SK-N-SH treated with all-trans-retinoic acid at 6 μM for 48 hours (cell line): ENCODE results near the gene HS3ST5.

Experiments used
- ATAC-seq: fragments of 200-7000 bp; cut with Tn5 transposase; 3 replicates; pipeline ENCODE4 v1.9.1; 2020; ENCODE audit warnings: mild to moderate bottlenecking, moderate library complexity
- ARNTL ChIP-seq: fragments of 450-650 bp; formaldehyde crosslinking; IDR thresholded peaks from 2 replicates; pipeline ENCODE4 v1.5.0; 2020; ENCODE audit warnings: low read depth, mild to moderate bottlenecking, moderate library complexity, borderline replicate concordance
- BACH2 ChIP-seq: fragments of 250-450 bp; sonication (Bioruptor Pico); IDR thresholded peaks from 2 replicates; pipeline ENCODE4 v1.9.0; 2021; ENCODE audit warnings: mild to moderate bottlenecking, borderline replicate concordance
- CSDC2 ChIP-seq: fragments of 250-450 bp; sonication (Bioruptor Pico); IDR thresholded peaks from 2 replicates; pipeline ENCODE4 v1.5.0; 2020; ENCODE audit warnings: mild to moderate bottlenecking, moderate library complexity
- ESRRG ChIP-seq: fragments of 250-450 bp; sonication (Bioruptor Pico); IDR thresholded peaks from 2 replicates; pipeline ENCODE4 v1.6.1; 2021; ENCODE audit warnings: mild to moderate bottlenecking
- GLIS3 ChIP-seq: fragments of 250-450 bp; sonication (Bioruptor Pico); IDR thresholded peaks from 2 replicates; pipeline ENCODE4 v1.5.0; 2020; ENCODE audit warnings: mild to moderate bottlenecking, moderate library complexity
- ISL1 ChIP-seq: fragments of 250-450 bp; sonication (Bioruptor Pico); IDR thresholded peaks from 2 replicates; pipeline ENCODE4 v2.1.2; 2022; ENCODE audit warnings: mild to moderate bottlenecking, moderate library complexity
- OSR1 ChIP-seq: fragments of 250-450 bp; sonication (Bioruptor Pico); IDR thresholded peaks from 2 replicates; pipeline ENCODE4 v1.8.0; 2022; ENCODE audit warnings: moderate library complexity, mild to moderate bottlenecking, inconsistent platforms
- PPARA ChIP-seq: fragments of 250-450 bp; sonication (Bioruptor Pico); IDR thresholded peaks from 2 replicates; pipeline ENCODE4 v1.5.0; 2020; ENCODE audit warnings: mild to moderate bottlenecking, borderline replicate concordance
- RARB ChIP-seq: fragments of 250-450 bp; sonication (Bioruptor Pico); IDR thresholded peaks from 2 replicates; pipeline ENCODE4 v1.8.0; 2021; ENCODE audit warnings: mild to moderate bottlenecking, moderate library complexity
- SNAI2 ChIP-seq: fragments of 250-450 bp; sonication (Bioruptor Pico); IDR thresholded peaks from 2 replicates; pipeline ENCODE4 v1.5.0; 2020; ENCODE audit warnings: mild to moderate bottlenecking, moderate library complexity
- TCF4 ChIP-seq: fragments of 250-450 bp; sonication (Bioruptor Pico); IDR thresholded peaks from 2 replicates; pipeline ENCODE4 v1.8.0; 2021; ENCODE audit warnings: mild to moderate bottlenecking, moderate library complexity, borderline replicate concordance
- TOX ChIP-seq: fragments of 250-450 bp; sonication (Bioruptor Pico); IDR thresholded peaks from 2 replicates; pipeline ENCODE4 v1.8.0; 2021; ENCODE audit warnings: mild to moderate bottlenecking, moderate library complexity, borderline replicate concordance
- ZC3H10 ChIP-seq: fragments of 250-450 bp; sonication (Bioruptor Pico); IDR thresholded peaks from 2 replicates; pipeline ENCODE4 v1.5.1; 2021; ENCODE audit warnings: mild to moderate bottlenecking, moderate library complexity
- ZFP3 ChIP-seq: fragments of 250-450 bp; sonication (Bioruptor Pico); IDR thresholded peaks from 2 replicates; pipeline ENCODE4 v1.5.0; 2020; ENCODE audit warnings: mild to moderate bottlenecking, moderate library complexity
- ZFP30 ChIP-seq: fragments of 450-650 bp; formaldehyde crosslinking; IDR thresholded peaks from 2 replicates; pipeline ENCODE4 v1.5.0; 2022; ENCODE audit warnings: mild to moderate bottlenecking, moderate library complexity
- ZNF565 ChIP-seq: fragments of 450-650 bp; formaldehyde crosslinking; conservative IDR thresholded peaks from 2 replicates; pipeline ENCODE4 v1.5.0; 2020; ENCODE audit warnings: low read depth, mild to moderate bottlenecking, moderate library complexity
- ZNF8 ChIP-seq: fragments of 450-650 bp; formaldehyde crosslinking; IDR thresholded peaks from 2 replicates; pipeline ENCODE4 v1.5.0; 2020; ENCODE audit warnings: mild to moderate bottlenecking, moderate library complexity
- TF ChIP-seq, protein P1 (sequence below): fragments of 250-450 bp; sonication (Bioruptor Pico); IDR thresholded peaks from 2 replicates; pipeline ENCODE4 v1.8.0; 2021; ENCODE audit warnings: low read depth, mild to moderate bottlenecking, moderate library complexity, borderline replicate concordance
- TF ChIP-seq, protein P2 (sequence below): fragments of 250-450 bp; sonication (Bioruptor Pico); IDR thresholded peaks from 2 replicates; pipeline ENCODE4 v1.5.1; 2020; ENCODE audit warnings: low read depth, mild to moderate bottlenecking, moderate library complexity
- TF ChIP-seq, protein P3 (sequence below): fragments of 250-450 bp; sonication (Bioruptor Pico); IDR thresholded peaks from 2 replicates; pipeline ENCODE4 v1.5.0; 2020; ENCODE audit warnings: mild to moderate bottlenecking, moderate library complexity
- TF ChIP-seq, protein P4 (sequence below): fragments of 250-450 bp; sonication (Bioruptor Pico); IDR thresholded peaks from 2 replicates; pipeline ENCODE4 v1.5.1; 2021; ENCODE audit warnings: mild to moderate bottlenecking, moderate library complexity

Gene HS3ST5

DNA sequence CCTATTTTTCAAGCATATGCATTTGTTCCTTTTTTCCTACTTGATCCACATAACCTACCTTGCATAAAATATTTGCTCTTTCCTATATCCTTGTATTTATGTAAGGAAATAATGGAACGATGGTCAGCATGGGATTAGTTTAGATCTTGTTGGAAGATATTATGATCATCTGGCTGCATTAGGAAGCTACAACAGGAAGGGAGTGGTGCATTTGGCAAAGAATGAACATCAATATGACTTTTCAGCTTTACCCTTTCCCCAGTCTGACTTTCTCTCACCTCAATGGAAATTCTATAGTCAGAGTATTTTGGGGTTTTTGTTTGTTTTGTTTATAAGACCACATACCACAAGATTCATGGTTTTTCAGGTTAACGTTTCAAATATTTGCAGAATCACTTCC, 66.0 kb downstream of the HS3ST5 start:
- TF ChIP-seq ZFP3, result no peak
- TF ChIP-seq PPARA (CRISPR knock-in tag), result no peak
- ATAC-seq, result no peak

DNA sequence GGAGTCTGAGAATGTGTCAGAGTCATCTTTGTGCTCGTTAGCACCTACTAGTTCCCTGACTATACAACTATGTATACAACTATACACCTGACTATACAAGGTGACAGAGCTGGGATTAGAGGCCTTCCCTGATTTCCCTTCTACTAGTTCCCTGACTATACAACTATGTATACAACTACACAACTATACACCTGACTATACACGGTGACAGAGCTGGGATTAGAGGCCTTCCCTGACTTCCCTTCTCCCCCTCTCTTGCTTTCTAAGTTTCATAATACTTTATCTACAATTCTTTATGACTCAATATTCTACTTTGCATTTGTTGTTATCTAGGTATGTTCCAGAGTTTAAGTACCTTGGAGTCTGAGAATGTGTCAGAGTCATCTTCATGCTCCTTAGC, 68.0 kb downstream of the HS3ST5 start:
- TF ChIP-seq, protein P1, sequence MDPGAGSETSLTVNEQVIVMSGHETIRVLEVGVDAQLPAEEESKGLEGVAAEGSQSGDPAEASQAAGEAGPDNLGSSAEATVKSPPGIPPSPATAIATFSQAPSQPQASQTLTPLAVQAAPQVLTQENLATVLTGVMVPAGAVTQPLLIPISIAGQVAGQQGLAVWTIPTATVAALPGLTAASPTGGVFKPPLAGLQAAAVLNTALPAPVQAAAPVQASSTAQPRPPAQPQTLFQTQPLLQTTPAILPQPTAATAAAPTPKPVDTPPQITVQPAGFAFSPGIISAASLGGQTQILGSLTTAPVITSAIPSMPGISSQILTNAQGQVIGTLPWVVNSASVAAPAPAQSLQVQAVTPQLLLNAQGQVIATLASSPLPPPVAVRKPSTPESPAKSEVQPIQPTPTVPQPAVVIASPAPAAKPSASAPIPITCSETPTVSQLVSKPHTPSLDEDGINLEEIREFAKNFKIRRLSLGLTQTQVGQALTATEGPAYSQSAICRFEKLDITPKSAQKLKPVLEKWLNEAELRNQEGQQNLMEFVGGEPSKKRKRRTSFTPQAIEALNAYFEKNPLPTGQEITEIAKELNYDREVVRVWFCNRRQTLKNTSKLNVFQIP (CRISPR knock-in tag), result no peak
- no peak for TF ChIP-seq TOX
- TF ChIP-seq CSDC2 (CRISPR knock-in tag), result no peak
- TF ChIP-seq ARNTL, result no peak
- TF ChIP-seq, protein P2, sequence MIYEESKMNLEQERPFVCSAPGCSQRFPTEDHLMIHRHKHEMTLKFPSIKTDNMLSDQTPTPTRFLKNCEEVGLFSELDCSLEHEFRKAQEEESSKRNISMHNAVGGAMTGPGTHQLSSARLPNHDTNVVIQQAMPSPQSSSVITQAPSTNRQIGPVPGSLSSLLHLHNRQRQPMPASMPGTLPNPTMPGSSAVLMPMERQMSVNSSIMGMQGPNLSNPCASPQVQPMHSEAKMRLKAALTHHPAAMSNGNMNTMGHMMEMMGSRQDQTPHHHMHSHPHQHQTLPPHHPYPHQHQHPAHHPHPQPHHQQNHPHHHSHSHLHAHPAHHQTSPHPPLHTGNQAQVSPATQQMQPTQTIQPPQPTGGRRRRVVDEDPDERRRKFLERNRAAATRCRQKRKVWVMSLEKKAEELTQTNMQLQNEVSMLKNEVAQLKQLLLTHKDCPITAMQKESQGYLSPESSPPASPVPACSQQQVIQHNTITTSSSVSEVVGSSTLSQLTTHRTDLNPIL (CRISPR knock-in tag), result no peak
- TF ChIP-seq ESRRG (CRISPR knock-in tag), result no peak
- TF ChIP-seq OSR1 (CRISPR knock-in tag), result no peak
- TF ChIP-seq ZNF8 (CRISPR knock-in tag), result no peak
- TF ChIP-seq, protein P3, sequence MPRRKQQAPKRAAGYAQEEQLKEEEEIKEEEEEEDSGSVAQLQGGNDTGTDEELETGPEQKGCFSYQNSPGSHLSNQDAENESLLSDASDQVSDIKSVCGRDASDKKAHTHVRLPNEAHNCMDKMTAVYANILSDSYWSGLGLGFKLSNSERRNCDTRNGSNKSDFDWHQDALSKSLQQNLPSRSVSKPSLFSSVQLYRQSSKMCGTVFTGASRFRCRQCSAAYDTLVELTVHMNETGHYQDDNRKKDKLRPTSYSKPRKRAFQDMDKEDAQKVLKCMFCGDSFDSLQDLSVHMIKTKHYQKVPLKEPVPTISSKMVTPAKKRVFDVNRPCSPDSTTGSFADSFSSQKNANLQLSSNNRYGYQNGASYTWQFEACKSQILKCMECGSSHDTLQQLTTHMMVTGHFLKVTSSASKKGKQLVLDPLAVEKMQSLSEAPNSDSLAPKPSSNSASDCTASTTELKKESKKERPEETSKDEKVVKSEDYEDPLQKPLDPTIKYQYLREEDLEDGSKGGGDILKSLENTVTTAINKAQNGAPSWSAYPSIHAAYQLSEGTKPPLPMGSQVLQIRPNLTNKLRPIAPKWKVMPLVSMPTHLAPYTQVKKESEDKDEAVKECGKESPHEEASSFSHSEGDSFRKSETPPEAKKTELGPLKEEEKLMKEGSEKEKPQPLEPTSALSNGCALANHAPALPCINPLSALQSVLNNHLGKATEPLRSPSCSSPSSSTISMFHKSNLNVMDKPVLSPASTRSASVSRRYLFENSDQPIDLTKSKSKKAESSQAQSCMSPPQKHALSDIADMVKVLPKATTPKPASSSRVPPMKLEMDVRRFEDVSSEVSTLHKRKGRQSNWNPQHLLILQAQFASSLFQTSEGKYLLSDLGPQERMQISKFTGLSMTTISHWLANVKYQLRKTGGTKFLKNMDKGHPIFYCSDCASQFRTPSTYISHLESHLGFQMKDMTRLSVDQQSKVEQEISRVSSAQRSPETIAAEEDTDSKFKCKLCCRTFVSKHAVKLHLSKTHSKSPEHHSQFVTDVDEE (CRISPR knock-in tag), result no peak
- no peak for TF ChIP-seq ZC3H10 (CRISPR knock-in tag)
- no peak for TF ChIP-seq GLIS3 (CRISPR knock-in tag)
- TF ChIP-seq BACH2, result no peak
- no peak for TF ChIP-seq ISL1 (CRISPR knock-in tag)
- no peak for TF ChIP-seq PPARA (CRISPR knock-in tag)
- no peak for TF ChIP-seq ZNF565 (CRISPR knock-in tag)
- no peak for TF ChIP-seq SNAI2 (CRISPR knock-in tag)
- TF ChIP-seq RARB (CRISPR knock-in tag), result no peak
- ATAC-seq, result no peak

DNA sequence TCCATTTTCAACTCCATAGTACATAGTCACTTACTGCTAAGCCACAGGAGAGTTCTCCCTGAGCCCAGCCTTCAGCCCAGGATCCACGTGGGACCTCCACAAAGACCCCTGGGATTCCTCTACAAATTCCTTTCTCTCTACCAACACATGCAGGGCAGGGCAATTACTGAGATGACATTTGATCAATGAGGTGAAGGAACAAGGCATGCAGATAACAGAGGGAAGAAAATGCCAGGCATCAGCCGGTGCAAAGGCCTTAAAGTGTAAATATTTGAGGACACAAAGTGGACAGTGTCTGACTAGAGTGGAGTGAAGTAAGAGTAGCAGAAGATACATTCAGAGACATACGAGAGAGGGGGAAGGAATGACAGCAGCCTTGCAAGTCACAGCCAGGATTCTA, 70.2 kb downstream of the HS3ST5 start:
- no peak for ATAC-seq
- TF ChIP-seq SNAI2 (CRISPR knock-in tag) (no peak), RARB (CRISPR knock-in tag) (no peak), ISL1 (CRISPR knock-in tag) (no peak), CSDC2 (CRISPR knock-in tag) (no peak), GLIS3 (CRISPR knock-in tag) (no peak), ARNTL (no peak), ZFP30 (CRISPR knock-in tag) (no peak), ZFP3 (no peak), ZC3H10 (CRISPR knock-in tag) (no peak)

DNA sequence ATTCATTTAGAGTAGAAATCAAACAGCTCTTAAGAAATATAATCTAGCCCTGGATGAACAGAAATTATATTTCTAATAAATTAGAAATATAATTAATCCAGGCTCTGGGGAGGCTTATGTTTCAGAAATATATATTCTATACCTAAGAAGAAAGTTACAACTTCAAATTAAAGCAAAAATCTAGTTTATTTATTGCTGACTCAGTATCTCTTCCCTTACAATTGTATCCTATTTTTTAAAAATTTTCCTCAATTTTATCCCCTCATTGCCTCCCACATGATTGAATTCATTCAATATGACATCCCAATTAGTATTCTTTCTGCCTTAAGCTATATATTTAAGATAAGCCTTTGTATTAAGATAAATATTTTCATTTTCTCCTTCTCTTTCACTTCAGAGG, 71.4 kb downstream of the HS3ST5 start:
- ATAC-seq, result no peak
- TF ChIP-seq ZFP30 (CRISPR knock-in tag) (no peak), ESRRG (CRISPR knock-in tag) (no peak), PPARA (CRISPR knock-in tag) (no peak), ZNF8 (CRISPR knock-in tag) (no peak), ARNTL (no peak), ZNF565 (CRISPR knock-in tag) (no peak), TCF4 (CRISPR knock-in tag) (no peak), RARB (CRISPR knock-in tag) (no peak), OSR1 (CRISPR knock-in tag) (no peak), GLIS3 (CRISPR knock-in tag) (no peak)
- TF ChIP-seq, protein P2 (CRISPR knock-in tag), result no peak
- TF ChIP-seq, protein P4, sequence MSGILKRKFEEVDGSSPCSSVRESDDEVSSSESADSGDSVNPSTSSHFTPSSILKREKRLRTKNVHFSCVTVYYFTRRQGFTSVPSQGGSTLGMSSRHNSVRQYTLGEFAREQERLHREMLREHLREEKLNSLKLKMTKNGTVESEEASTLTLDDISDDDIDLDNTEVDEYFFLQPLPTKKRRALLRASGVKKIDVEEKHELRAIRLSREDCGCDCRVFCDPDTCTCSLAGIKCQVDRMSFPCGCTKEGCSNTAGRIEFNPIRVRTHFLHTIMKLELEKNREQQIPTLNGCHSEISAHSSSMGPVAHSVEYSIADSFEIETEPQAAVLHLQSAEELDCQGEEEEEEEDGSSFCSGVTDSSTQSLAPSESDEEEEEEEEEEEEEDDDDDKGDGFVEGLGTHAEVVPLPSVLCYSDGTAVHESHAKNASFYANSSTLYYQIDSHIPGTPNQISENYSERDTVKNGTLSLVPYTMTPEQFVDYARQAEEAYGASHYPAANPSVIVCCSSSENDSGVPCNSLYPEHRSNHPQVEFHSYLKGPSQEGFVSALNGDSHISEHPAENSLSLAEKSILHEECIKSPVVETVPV, result no peak
- TF ChIP-seq, protein P1 (CRISPR knock-in tag), result no peak
